Measurements from ENCODE around the gene STAT1.
"Not testable (repeated sequence)": the region's sequence is repeated elsewhere in the genome, so short reads cannot be mapped to it uniquely, and the experiment has no call there.

Gene STAT1

DNA sequence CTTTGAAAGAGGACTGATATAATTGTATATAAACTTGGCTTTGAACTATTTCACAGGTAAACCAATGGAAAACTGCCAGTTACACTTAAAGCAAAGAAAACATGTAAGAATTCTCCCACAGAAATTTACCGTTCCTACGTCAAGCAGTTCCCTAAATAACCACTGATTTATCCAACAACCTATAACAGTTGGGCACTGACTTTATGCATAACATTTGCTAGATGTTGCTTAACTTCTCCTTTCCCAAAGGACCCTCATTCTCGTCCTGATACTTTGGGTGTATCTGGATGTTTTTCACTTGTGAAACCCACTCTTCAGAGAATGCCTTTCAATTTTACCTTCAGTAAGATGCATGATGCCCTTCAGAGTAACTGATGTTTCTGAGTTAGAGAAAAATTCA lies 43.8 kb downstream of the STAT1 start:
- TF ChIP-seq, protein P1, sequence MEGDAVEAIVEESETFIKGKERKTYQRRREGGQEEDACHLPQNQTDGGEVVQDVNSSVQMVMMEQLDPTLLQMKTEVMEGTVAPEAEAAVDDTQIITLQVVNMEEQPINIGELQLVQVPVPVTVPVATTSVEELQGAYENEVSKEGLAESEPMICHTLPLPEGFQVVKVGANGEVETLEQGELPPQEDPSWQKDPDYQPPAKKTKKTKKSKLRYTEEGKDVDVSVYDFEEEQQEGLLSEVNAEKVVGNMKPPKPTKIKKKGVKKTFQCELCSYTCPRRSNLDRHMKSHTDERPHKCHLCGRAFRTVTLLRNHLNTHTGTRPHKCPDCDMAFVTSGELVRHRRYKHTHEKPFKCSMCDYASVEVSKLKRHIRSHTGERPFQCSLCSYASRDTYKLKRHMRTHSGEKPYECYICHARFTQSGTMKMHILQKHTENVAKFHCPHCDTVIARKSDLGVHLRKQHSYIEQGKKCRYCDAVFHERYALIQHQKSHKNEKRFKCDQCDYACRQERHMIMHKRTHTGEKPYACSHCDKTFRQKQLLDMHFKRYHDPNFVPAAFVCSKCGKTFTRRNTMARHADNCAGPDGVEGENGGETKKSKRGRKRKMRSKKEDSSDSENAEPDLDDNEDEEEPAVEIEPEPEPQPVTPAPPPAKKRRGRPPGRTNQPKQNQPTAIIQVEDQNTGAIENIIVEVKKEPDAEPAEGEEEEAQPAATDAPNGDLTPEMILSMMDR (IDR thresholded peaks at IDR 0.05; ENCODE audit: low read depth, low read length): no peak
- no peak for DNase-seq (ENCODE audit: low read depth, low spot score)
- H3K4me3 ChIP-seq (ENCODE audit: low read depth, low read length): no peak overlapping the region
- in situ Hi-C loops (cut with HindIII; ENCODE audit: low sequenced_read_pairs): no loop called here

DNA sequence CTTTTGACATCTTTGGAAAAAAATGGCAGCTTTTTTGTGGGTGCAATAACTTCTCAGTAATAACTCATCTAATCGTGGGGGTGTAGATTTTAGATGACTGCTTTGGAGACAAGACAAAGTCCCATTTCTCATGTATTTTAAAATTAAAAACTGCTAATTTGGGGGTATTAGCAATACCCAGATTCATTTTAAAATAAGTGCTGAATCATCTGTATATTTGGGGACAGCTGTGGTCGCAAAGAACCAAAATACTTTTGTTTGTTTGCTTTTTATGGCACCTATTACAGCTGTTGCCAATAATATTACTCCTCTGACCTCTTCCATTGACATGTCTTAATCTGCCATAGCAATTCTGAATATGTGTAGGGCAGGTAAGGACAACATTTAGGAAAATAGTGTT lies 45.4 kb downstream of the STAT1 start:
- H3K4me3 ChIP-seq (ENCODE audit: low read depth, low read length): no peak overlapping the region
- in situ Hi-C loops (cut with HindIII; ENCODE audit: low sequenced_read_pairs): no loop called here
- TF ChIP-seq, protein P1 (IDR thresholded peaks at IDR 0.05; ENCODE audit: low read depth, low read length): no peak
- DNase-seq (ENCODE audit: low read depth, low spot score): no peak

DNA sequence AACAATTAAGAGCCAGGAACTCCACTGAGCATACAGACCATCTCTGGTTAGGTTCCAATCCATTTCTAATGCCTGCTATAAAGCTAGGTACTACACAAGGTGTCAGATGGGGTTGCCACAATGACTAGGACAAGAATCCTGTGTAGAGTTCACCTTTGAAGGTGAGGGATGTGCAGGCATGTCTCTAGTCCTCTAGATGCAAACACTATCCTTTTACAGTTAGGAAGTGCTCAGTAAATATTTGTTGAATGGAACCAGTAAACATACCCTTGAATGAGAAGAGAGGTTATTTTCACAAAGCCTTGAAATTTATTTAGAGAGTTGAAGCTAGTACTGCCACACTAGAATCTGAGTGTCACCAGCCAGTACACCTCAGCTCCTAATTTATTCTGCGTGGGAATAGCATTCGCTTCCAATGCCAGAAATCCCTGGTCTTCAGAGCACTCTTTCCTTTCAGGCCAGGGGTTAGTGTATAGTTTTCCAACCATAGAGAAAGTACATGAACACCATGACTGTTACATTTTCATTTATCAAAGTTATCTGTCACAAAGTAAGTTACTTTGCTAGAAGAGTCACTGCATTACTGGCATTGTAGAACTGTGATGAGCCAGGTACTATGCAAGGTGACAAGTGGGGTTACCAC lies 48.3 kb downstream of the STAT1 start:
- no peak overlapping the region for H3K4me3 ChIP-seq (ENCODE audit: low read depth, low read length)
- in situ Hi-C loops (cut with HindIII; ENCODE audit: low sequenced_read_pairs): no loop called here
- TF ChIP-seq, protein P1 (IDR thresholded peaks at IDR 0.05; ENCODE audit: low read depth, low read length): no peak
- DNase-seq (ENCODE audit: low read depth, low spot score): no peak

DNA sequence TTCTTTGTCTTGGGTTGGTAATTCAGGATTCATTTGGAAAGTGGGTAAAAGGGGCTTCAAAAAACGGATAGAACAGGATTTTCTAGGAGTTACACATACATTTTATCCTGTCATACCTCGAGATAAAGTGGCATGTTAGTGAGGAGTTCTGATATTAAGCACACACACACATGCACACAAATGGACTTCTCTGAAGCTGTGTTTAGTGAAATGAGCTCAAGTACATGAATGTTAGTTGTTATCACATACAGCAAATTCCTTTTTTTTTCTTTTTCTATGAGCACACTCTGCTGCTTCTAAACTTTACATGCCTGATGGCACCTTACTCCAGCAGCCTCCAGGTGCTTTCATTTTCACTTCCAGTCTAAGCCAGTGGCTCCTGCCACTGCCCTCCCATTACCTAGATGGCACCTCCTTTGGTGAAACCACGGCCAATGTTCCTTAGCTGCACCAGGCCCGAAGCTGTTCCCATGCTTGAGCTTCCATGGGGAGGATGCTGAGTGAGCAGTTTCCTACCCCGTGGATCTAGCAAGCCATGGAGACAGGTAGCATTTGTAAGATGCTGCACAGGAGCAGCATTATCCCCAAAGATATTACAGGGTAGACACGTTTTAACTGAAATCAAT lies 49.7 kb downstream of the STAT1 start:
- TF ChIP-seq, protein P1 (IDR thresholded peaks at IDR 0.05; ENCODE audit: low read depth, low read length): no peak
- DNase-seq (ENCODE audit: low read depth, low spot score): no peak
- no peak overlapping the region for H3K4me3 ChIP-seq (ENCODE audit: low read depth, low read length)
- in situ Hi-C loops (cut with HindIII; ENCODE audit: low sequenced_read_pairs): no loop called here

DNA sequence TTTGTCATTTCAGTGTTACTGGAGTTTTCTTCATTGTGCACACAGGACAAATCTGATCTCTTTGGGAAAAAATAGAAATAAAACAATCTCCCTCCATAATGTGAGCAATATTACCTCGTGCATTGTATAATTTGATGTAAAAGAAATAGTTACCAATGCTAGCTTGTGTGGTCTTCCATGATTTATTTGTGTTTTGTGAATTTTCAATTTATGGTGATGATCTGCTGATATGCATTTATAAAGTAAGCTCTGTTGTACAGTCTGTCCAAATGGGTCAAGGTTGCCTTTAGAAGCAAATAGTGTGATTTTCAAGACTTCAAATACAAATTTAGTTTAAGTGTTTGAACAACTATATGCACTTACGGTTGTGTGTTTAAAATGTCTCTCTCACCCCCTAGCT lies 50.9 kb downstream of the STAT1 start:
- in situ Hi-C loops (cut with HindIII; ENCODE audit: low sequenced_read_pairs): no loop called here
- no peak for DNase-seq (ENCODE audit: low read depth, low spot score)
- H3K4me3 ChIP-seq (ENCODE audit: low read depth, low read length): no peak overlapping the region
- TF ChIP-seq, protein P1 (IDR thresholded peaks at IDR 0.05; ENCODE audit: low read depth, low read length): no peak

DNA sequence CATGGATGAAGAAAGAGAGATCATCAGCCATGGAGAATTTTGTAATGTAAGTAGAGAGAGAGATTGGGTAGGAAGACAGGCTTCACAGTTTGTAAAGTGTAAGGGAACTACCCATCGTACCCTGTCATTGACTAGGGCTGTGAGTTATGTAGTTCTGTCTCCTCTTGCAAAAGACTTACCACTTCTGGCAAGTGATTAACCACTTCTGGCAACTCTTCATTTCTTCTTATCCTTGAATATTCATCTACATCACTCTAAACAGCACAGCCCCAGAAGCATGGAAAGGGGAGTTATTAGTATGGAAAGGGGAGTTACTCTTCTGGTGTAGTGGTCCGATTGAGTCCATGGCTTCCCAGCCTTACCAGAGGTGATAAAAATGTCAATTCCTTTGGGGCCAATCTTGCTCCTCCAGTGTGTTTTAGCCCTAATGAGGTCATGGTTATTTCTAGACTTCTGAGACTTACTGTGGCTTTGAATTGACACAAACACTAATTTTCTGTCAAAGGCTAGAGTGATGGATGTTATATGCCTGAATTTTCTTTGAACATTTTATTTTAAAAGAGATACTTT lies 52.0 kb downstream of the STAT1 start:
- DNase-seq (ENCODE audit: low read depth, low spot score): no peak
- no peak overlapping the region for H3K4me3 ChIP-seq (ENCODE audit: low read depth, low read length)
- TF ChIP-seq, protein P1 (IDR thresholded peaks at IDR 0.05; ENCODE audit: low read depth, low read length): no peak
- in situ Hi-C loops (cut with HindIII; ENCODE audit: low sequenced_read_pairs): no loop called here

DNA sequence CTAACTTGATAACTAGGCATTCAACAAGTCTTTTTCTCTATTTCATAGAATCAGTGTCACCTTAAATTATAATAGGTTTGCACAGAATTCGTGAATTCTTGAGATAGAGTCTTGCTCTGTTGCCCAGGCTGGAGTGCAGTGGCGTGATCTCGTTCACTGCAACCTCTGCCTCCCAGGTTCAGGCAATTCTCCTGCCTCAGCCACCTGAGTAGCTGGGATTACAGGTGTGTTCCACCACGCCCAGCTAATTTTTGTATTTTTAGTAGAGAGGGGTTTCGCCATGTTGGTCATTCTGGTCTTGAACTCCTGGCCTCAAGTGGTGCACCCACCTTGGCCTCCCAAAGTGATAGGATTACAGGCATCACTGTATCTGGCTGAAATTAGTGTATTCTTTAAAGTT lies 52.9 kb downstream of the STAT1 start:
- DNase-seq (ENCODE audit: low read depth, low spot score); H3K4me3 ChIP-seq (ENCODE audit: low read depth, low read length); in situ Hi-C loops (cut with HindIII; ENCODE audit: low sequenced_read_pairs): not testable (repeated sequence)

Data from astrocyte of the spinal cord (primary cell).